Measurements from ENCODE around the gene IFIT5. TPM values are rescaled to one million over a fixed set of nuclear protein-coding genes. Genes with fewer than 3 reads are reported as not detected.

Gene IFIT5
- total and polyA plus RNA-seq, 4 donors, result 13.3 to 19.0 (median 16.4) TPM

- H3K36me3 ChIP-seq (ENCODE audit: control insufficient read depth in 1 of 2, insufficient read depth in 2 of 2, low read length in 1 of 2), result no peaks in the 10 kb centered on the region
- 62 to 64% methylated on average over 1 of the region's 1 CpG for WGBS, 2 donors
- no peaks in the 10 kb centered on the region for H3K27me3 ChIP-seq (ENCODE audit: control insufficient read depth in 1 of 2, insufficient read depth in 2 of 2, low read length in 1 of 2)
- no peaks in the 10 kb centered on the region for H3K4me1 ChIP-seq (ENCODE audit: control insufficient read depth in 1 of 2, insufficient read depth in 2 of 2, low read length in 2 of 2)
- ATAC-seq (ENCODE audit: low FRiP score) (no peak), DNase-seq (no peak)
- no peak overlapping the region for H3K4me3 ChIP-seq (ENCODE audit: low read length in 2 of 2)
- H3K27ac ChIP-seq (ENCODE audit: low read depth in 1 of 2, low read length in 2 of 2), result no peak overlapping the region
- no peaks in the 10 kb centered on the region for H3K9me3 ChIP-seq (ENCODE audit: control insufficient read depth, low read length)
- intact Hi-C loops (cut with DNase I), result no loop called here
These were observed 44.4 kb downstream of the IFIT5 start for GRCh38 chr10:89458784-89459183.

GRCh38 chr10:89463846-89464537, 49.6 kb downstream of the IFIT5 start:
- intact Hi-C loops (cut with DNase I), result no loop called here
- DNase-seq, result no peak
- WGBS, 2 donors, result 87 to 91% methylated on average over 6 of the region's 6 CpGs
- no peak overlapping the region for H3K4me3 ChIP-seq (ENCODE audit: low read length in 2 of 2)
- H3K27me3 ChIP-seq (ENCODE audit: control insufficient read depth in 1 of 2, insufficient read depth in 2 of 2, low read length in 1 of 2), result no peaks in the 10 kb centered on the region
- H3K36me3 ChIP-seq (ENCODE audit: control insufficient read depth in 1 of 2, insufficient read depth in 2 of 2, low read length in 1 of 2), result no peaks in the 10 kb centered on the region
- H3K9me3 ChIP-seq (ENCODE audit: control insufficient read depth, low read length), result peaks cover 2% of the 10 kb centered on the region
- H3K4me1 ChIP-seq (ENCODE audit: control insufficient read depth in 1 of 2, insufficient read depth in 2 of 2, low read length in 2 of 2), result no peaks in the 10 kb centered on the region
- H3K27ac ChIP-seq (ENCODE audit: low read depth in 1 of 2, low read length in 2 of 2), result no peak overlapping the region
- no peak for ATAC-seq (ENCODE audit: low FRiP score)

GRCh38 chr10:89465196-89465595, 50.8 kb downstream of the IFIT5 start:
- no peaks in the 10 kb centered on the region for H3K36me3 ChIP-seq (ENCODE audit: control insufficient read depth in 1 of 2, insufficient read depth in 2 of 2, low read length in 1 of 2)
- DNase-seq (no peak), ATAC-seq (ENCODE audit: low FRiP score) (no peak)
- H3K27me3 ChIP-seq (ENCODE audit: control insufficient read depth in 1 of 2, insufficient read depth in 2 of 2, low read length in 1 of 2), result no peaks in the 10 kb centered on the region
- no peak overlapping the region for H3K4me3 ChIP-seq (ENCODE audit: low read length in 2 of 2)
- H3K9me3 ChIP-seq (ENCODE audit: control insufficient read depth, low read length), result peaks cover 2% of the 10 kb centered on the region
- WGBS, 2 donors, result 65 to 67% methylated on average over 2 of the region's 2 CpGs
- intact Hi-C loops (cut with DNase I), result no loop called here
- no peak overlapping the region for H3K27ac ChIP-seq (ENCODE audit: low read depth in 1 of 2, low read length in 2 of 2)
- H3K4me1 ChIP-seq (ENCODE audit: control insufficient read depth in 1 of 2, insufficient read depth in 2 of 2, low read length in 2 of 2), result no peaks in the 10 kb centered on the region

GRCh38 chr10:89466599-89467035, 52.2 kb downstream of the IFIT5 start:
- ATAC-seq (ENCODE audit: low FRiP score) (no peak), DNase-seq (no peak)
- Histone ChIP-seq H3K4me3 (ENCODE audit: low read length in 2 of 2) (no peak overlapping the region), H3K9me3 (ENCODE audit: control insufficient read depth, low read length) (peaks cover 2% of the 10 kb centered on the region), H3K4me1 (ENCODE audit: control insufficient read depth in 1 of 2, insufficient read depth in 2 of 2, low read length in 2 of 2) (no peaks in the 10 kb centered on the region), H3K36me3 (ENCODE audit: control insufficient read depth in 1 of 2, insufficient read depth in 2 of 2, low read length in 1 of 2) (no peaks in the 10 kb centered on the region), H3K27ac (ENCODE audit: low read depth in 1 of 2, low read length in 2 of 2) (no peak overlapping the region), H3K27me3 (ENCODE audit: control insufficient read depth in 1 of 2, insufficient read depth in 2 of 2, low read length in 1 of 2) (no peaks in the 10 kb centered on the region)
- intact Hi-C loops (cut with DNase I), result no loop called here
- 32 to 40% methylated on average over 3 of the region's 3 CpGs for WGBS, 2 donors

- H3K27me3 ChIP-seq (ENCODE audit: control insufficient read depth in 1 of 2, insufficient read depth in 2 of 2, low read length in 1 of 2), result no peaks in the 10 kb centered on the region
- intact Hi-C loops (cut with DNase I), result no loop called here
- H3K27ac ChIP-seq (ENCODE audit: low read depth in 1 of 2, low read length in 2 of 2), result no peak overlapping the region
- WGBS, 2 donors, result 91 to 95% methylated on average over 9 of the region's 9 CpGs
- H3K36me3 ChIP-seq (ENCODE audit: control insufficient read depth in 1 of 2, insufficient read depth in 2 of 2, low read length in 1 of 2), result no peaks in the 10 kb centered on the region
- H3K4me3 ChIP-seq (ENCODE audit: low read length in 2 of 2), result no peak overlapping the region
- H3K9me3 ChIP-seq (ENCODE audit: control insufficient read depth, low read length), result peaks cover 2% of the 10 kb centered on the region
- DNase-seq (no peak), ATAC-seq (ENCODE audit: low FRiP score) (no peak)
- no peaks in the 10 kb centered on the region for H3K4me1 ChIP-seq (ENCODE audit: control insufficient read depth in 1 of 2, insufficient read depth in 2 of 2, low read length in 2 of 2)
These were observed 54.0 kb downstream of the IFIT5 start for GRCh38 chr10:89468191-89468965.

GRCh38 chr10:89469517-89469916, 55.1 kb downstream of the IFIT5 start:
- Histone ChIP-seq H3K4me3 (ENCODE audit: low read length in 2 of 2) (no peak overlapping the region), H3K4me1 (ENCODE audit: control insufficient read depth in 1 of 2, insufficient read depth in 2 of 2, low read length in 2 of 2) (no peaks in the 10 kb centered on the region), H3K36me3 (ENCODE audit: control insufficient read depth in 1 of 2, insufficient read depth in 2 of 2, low read length in 1 of 2) (no peaks in the 10 kb centered on the region), H3K9me3 (ENCODE audit: control insufficient read depth, low read length) (peaks cover 2% of the 10 kb centered on the region), H3K27me3 (ENCODE audit: control insufficient read depth in 1 of 2, insufficient read depth in 2 of 2, low read length in 1 of 2) (no peaks in the 10 kb centered on the region), H3K27ac (ENCODE audit: low read depth in 1 of 2, low read length in 2 of 2) (no peak overlapping the region)
- intact Hi-C loops (cut with DNase I), result no loop called here
- DNase-seq (no peak), ATAC-seq (ENCODE audit: low FRiP score) (no peak)

Other genes with a start within 250 kb of the IFIT5 start
- gene CH25H, start 207.3 kb upstream of the IFIT5 start, total RNA-seq, result 1 to 10 TPM; 1.7 to 2.4 TPM
- 1 to 10 TPM in 1 of 2 donors, not detected in 1; 1.0 TPM for gene CH25H, start 207.3 kb upstream of the IFIT5 start, polyA plus RNA-seq
- gene LIPA, start 162.8 kb upstream of the IFIT5 start, total RNA-seq, result 10 to 100 TPM; 55.5 to 83.3 TPM
- gene LIPA, start 162.8 kb upstream of the IFIT5 start, polyA plus RNA-seq, result 10 to 100 TPM; 26.3 to 58.0 TPM
- 10 to 100 TPM in 1 of 2 donors, 1 to 10 TPM in 1; 4.6 to 11.9 TPM for gene IFIT2, start 112.5 kb upstream of the IFIT5 start, total RNA-seq
- gene IFIT2, start 112.5 kb upstream of the IFIT5 start, polyA plus RNA-seq, result 10 to 100 TPM; 10.8 to 11.3 TPM
- 10 to 100 TPM; 14.2 to 19.0 TPM for gene IFIT3, start 86.6 kb upstream of the IFIT5 start, total RNA-seq
- 10 to 100 TPM; 15.0 to 15.7 TPM for gene IFIT3, start 86.6 kb upstream of the IFIT5 start, polyA plus RNA-seq
- under 1 TPM; 0.16 to 0.87 TPM for gene IFIT1B, start 36.5 kb upstream of the IFIT5 start, total RNA-seq
- not detected for gene IFIT1B, start 36.5 kb upstream of the IFIT5 start, polyA plus RNA-seq
- 10 to 100 TPM; 13.2 to 17.9 TPM for gene IFIT1, start 21.9 kb upstream of the IFIT5 start, total RNA-seq
- 10 to 100 TPM; 13.6 to 17.7 TPM for gene IFIT1, start 21.9 kb upstream of the IFIT5 start, polyA plus RNA-seq
- under 1 TPM; 0.21 to 0.45 TPM for gene SLC16A12, start 121.0 kb downstream of the IFIT5 start, total RNA-seq
- 1 to 10 TPM in 1 of 2 donors, under 1 TPM in 1; 0.63 to 6.7 TPM for gene SLC16A12, start 121.0 kb downstream of the IFIT5 start, polyA plus RNA-seq
- gene PANK1, start 230.7 kb downstream of the IFIT5 start, total RNA-seq, result 1 to 10 TPM; 1.4 TPM
- 1 to 10 TPM; 4.5 to 4.8 TPM for gene PANK1, start 230.7 kb downstream of the IFIT5 start, polyA plus RNA-seq